K562 (cell line): ENCODE data around the gene FRMD4A. TPM values are rescaled to one million over a fixed set of nuclear protein-coding genes. Genes with fewer than 3 reads are reported as not detected.

Experiments used
- ATAC-seq: fragments of 200-7000 bp; cut with Tn5 transposase; 3 replicates; pipeline ENCODE4 v1.9.1; 2020; ENCODE audit warnings: moderate library complexity
- BruUV-seq: library from RNA; stranded (reverse); fragments of 400-500 nt; replicated peaks from 2 replicates; lab custom pipeline; 2021; lab: Mats Ljungman, UMichigan
- CTCF ChIA-PET: fragments of 300-600 bp; formaldehyde crosslinking; extraction: SDS; loops from one replicate; lab custom pipeline; 2021; ENCODE audit warnings: low intra/inter-chr PET ratio; lab: Yijun Ruan, JAX
- POLR2A ChIA-PET: fragments of 300-600, 350-650 bp; sonication (Branson Sonifier 250); formaldehyde crosslinking; extraction: SDS; loops from one replicate; lab custom pipeline; 2021; ENCODE audit warnings: antibody characterized with exemption, inconsistent platforms; lab: Yijun Ruan, JAX
- DNase-seq, 4 experiments: peaks; one replicate each; pipeline versions ENCODE4 v3.0.0 to v3.0.0-alpha.2; 2011 to 2018; ENCODE audit warnings: low spot score in 3 of 4, mixed read lengths in 3 of 4; ENCODE audit errors: extremely low read depth in 1 of 4
- FAIRE-seq: peaks from 2 replicates; lab custom pipeline; 2011; peaks lifted over from hg19 to GRCh38; lab: Jason Lieb, UNC
- H2AFZ ChIP-seq: 2 replicates; pipeline ENCODE4 v1.6.0; 2011; ENCODE audit warnings: low read depth, low read length, control low read depth, inconsistent platforms
- H3K27ac ChIP-seq: fragments of 200-600 bp; 3 replicates; pipeline ENCODE4 v1.8.0; 2011; ENCODE audit warnings: low read depth, mild to moderate bottlenecking, control low read depth, inconsistent platforms, low read length, moderate library complexity, mixed read lengths; ENCODE audit errors: extremely low read depth
- H3K27me3 ChIP-seq, 2 experiments: fragments of 300-600 bp in 1 of 2; 2 replicates in 1 of 2; 3 replicates in 1 of 2; pipeline versions ENCODE4 v1.6.0 to v1.8.0; 2011; ENCODE audit warnings: inconsistent platforms in 2 of 2, low read length in 2 of 2, mild to moderate bottlenecking in 1 of 2, mixed read lengths in 1 of 2, moderate library complexity in 1 of 2; ENCODE audit not compliant: control insufficient read depth in 2 of 2, insufficient read depth in 2 of 2
- H3K36me3 ChIP-seq: fragments of 300-600 bp; 3 replicates; pipeline ENCODE4 v1.8.0; 2011; ENCODE audit warnings: mild to moderate bottlenecking, low read length, inconsistent platforms; ENCODE audit not compliant: control insufficient read depth, insufficient read depth
- H3K4me1 ChIP-seq, 2 experiments: fragments of 200-600 bp in 1 of 2; replicated peaks in 1 of 2; 2 replicates in 1 of 2; 3 replicates in 1 of 2; pipeline versions ENCODE4 v1.5.1 to v1.8.0; 2011; ENCODE audit warnings: inconsistent platforms in 2 of 2, low read length in 2 of 2, mild to moderate bottlenecking in 1 of 2, mixed read lengths in 1 of 2, moderate library complexity in 1 of 2; ENCODE audit not compliant: control insufficient read depth in 2 of 2, insufficient read depth in 2 of 2
- H3K4me2 ChIP-seq: 2 replicates; pipeline ENCODE4 v1.6.1; 2011; ENCODE audit warnings: low read length, control low read depth, inconsistent platforms, mixed read lengths; ENCODE audit not compliant: insufficient read depth
- H3K4me3 ChIP-seq: fragments of 200-600 bp; sonication (generic), shearing (Covaris generic); 2 replicates; pipeline ENCODE4 v1.5.1; 2016; ENCODE audit warnings: control low read depth, inconsistent platforms
- H3K79me2 ChIP-seq: fragments of 200-600 bp; 3 replicates; pipeline ENCODE4 v1.8.0; 2011; ENCODE audit warnings: low read length, inconsistent platforms; ENCODE audit not compliant: control insufficient read depth, insufficient read depth
- H3K9ac ChIP-seq, 2 experiments: 2 replicates each; pipeline versions ENCODE4 v1.6.0 to v1.6.1; 2011; ENCODE audit warnings: low read depth in 2 of 2, low read length in 2 of 2, control low read depth in 1 of 2, inconsistent platforms in 1 of 2, mild to moderate bottlenecking in 1 of 2, mixed read lengths in 1 of 2; ENCODE audit not compliant: insufficient read depth in 1 of 2
- H3K9me1 ChIP-seq: one replicate; pipeline ENCODE4 v1.6.0; 2011; ENCODE audit warnings: inconsistent platforms, mild to moderate bottlenecking, low read length, moderate library complexity; ENCODE audit not compliant: control insufficient read depth, insufficient read depth
- H3K9me3 ChIP-seq: replicated peaks from 2 replicates; pipeline ENCODE4 v1.5.1; 2011; ENCODE audit warnings: low read depth, low read length, inconsistent platforms; ENCODE audit not compliant: control insufficient read depth, insufficient read depth
- H4K20me1 ChIP-seq: replicated peaks from 2 replicates; pipeline ENCODE4 v1.6.1; 2011; ENCODE audit warnings: low read length, inconsistent platforms, mixed read lengths; ENCODE audit not compliant: control insufficient read depth, insufficient read depth
- ARID4B ChIP-seq: sonication (generic); formaldehyde crosslinking; IDR thresholded peaks from 2 replicates; pipeline ENCODE4 v1.8.0; 2022; ENCODE audit warnings: mild to moderate bottlenecking, missing genetic modification reagents
- KLF13 ChIP-seq: fragments of 450-650 bp; IDR thresholded peaks from 2 replicates; pipeline ENCODE4 v1.6.1; 2016; ENCODE audit warnings: missing genetic modification characterization, low read depth, mild to moderate bottlenecking, missing compliant biosample characterization, moderate library complexity, borderline replicate concordance
- NFIC ChIP-seq: fragments of 450-650 bp; IDR thresholded peaks from 2 replicates; pipeline ENCODE4 v1.6.1; 2017; ENCODE audit warnings: mild to moderate bottlenecking, inconsistent platforms
- PATZ1 ChIP-seq: fragments of 250-450 bp; sonication (Bioruptor Pico); IDR thresholded peaks from 2 replicates; pipeline ENCODE4 v1.5.0; 2020; ENCODE audit warnings: mild to moderate bottlenecking, borderline replicate concordance
- POLR3A ChIP-seq: IDR thresholded peaks from 2 replicates; pipeline ENCODE4 v1.6.1; 2011; ENCODE audit warnings: borderline replicate concordance, mild to moderate bottlenecking, moderate library complexity; ENCODE audit not compliant: insufficient read length, insufficient read depth; ENCODE audit errors: extremely low read depth
- PYGO2 ChIP-seq: fragments of 450-650 bp; IDR thresholded peaks from 2 replicates; pipeline ENCODE4 v1.6.1; 2016; ENCODE audit warnings: mild to moderate bottlenecking, missing genetic modification characterization, moderate library complexity, missing compliant biosample characterization
- TEAD1 ChIP-seq, 2 experiments: fragments of 450-650 bp in 1 of 2; sonication (generic) in 1 of 2; formaldehyde crosslinking; IDR thresholded peaks; 2 replicates each; pipeline versions ENCODE4 v1.4.0 to v1.8.0; 2020 to 2022; ENCODE audit warnings: mild to moderate bottlenecking in 2 of 2, missing genetic modification reagents in 1 of 2
- ZNF23 ChIP-seq: fragments of 250-450 bp; sonication (Bioruptor Pico); IDR thresholded peaks from 2 replicates; pipeline ENCODE4 v1.4.0; 2020; ENCODE audit warnings: mild to moderate bottlenecking
- ZZZ3 ChIP-seq: fragments of 450-650 bp; IDR thresholded peaks from 2 replicates; pipeline ENCODE4 v1.6.1; 2016; ENCODE audit warnings: antibody characterized with exemption, mild to moderate bottlenecking, moderate library complexity
- WGBS: fragments of 100-300 bp; shearing (Covaris generic); methylation state at CpG from one replicate; pipeline ENCODE4 v1.1.6; 2016; ENCODE audit warnings: low coverage, mixed read lengths; ENCODE audit not compliant: insufficient coverage; ENCODE audit errors: missing lambda C conversion rate; 5-methylcytosine and 5-hydroxymethylcytosine counted together
- in situ Hi-C: fragments of 300-500 bp; cut with MboI; formaldehyde crosslinking; loops from 4 replicates; pipeline ENCODE4 v1.15.0; 2018; ENCODE audit warnings: inconsistent platforms, mixed read lengths
- intact Hi-C: fragments of 100-400 bp; cut with micrococcal nuclease; formaldehyde crosslinking; loops from 2 replicates; pipeline ENCODE4 v1.14.2; 2022
- polyA plus RNA-seq, 8 experiments: library from polyadenylated mRNA; depleted of rRNA in 4 of 8; stranded (reverse) in 5 of 8; unstranded in 3 of 8; fragments of >200 nt; fragmentation: Nextera tagmentation in 2 of 8; fragmentation: Illumina TruSeq in 1 of 8; extraction: Ambion mirVana in 2 of 8; extraction: Trizol in 1 of 8; gene quantifications; 2 replicates each; pipeline versions ENCODE4 v1.2.1 to v1.2.3, GENCODE V29; 2011 to 2014; ENCODE audit warnings: inconsistent platforms in 1 of 8, missing spikeins in 1 of 8
- total RNA-seq, 7 experiments: library from RNA; depleted of rRNA in 6 of 7; stranded (reverse); fragments of >200 nt in 6 of 7; fragmentation: Illumina TruSeq in 2 of 7; extraction: Trizol in 2 of 7; gene quantifications; 2 replicates each; pipeline versions ENCODE4 v1.2.1 to v1.2.3, GENCODE V29; 2011 to 2021; ENCODE audit warnings: low replicate concordance in 1 of 7

FRMD4A gene
- total and polyA plus RNA-seq, 9 of the 15 experiments (the other 6 are each of a cell fraction or from before 2014, with no cell fraction given) = 0.80 to 5.2 (median 3.0) TPM

GRCh38 chr10:13700473-13701144, 630.1 kb downstream of the FRMD4A start (continued):
- TF ChIP-seq TEAD1 (CRISPR knock-in tag; IDR thresholded peaks at IDR 0.05) = no peak
- TF ChIP-seq ZNF23 (CRISPR knock-in tag) = no peak
- TF ChIP-seq ARID4B = no peak
- TF ChIP-seq PYGO2 = no peak

- ChIA-PET POLR2A (no interaction called here), CTCF (no interaction called here)
- no peak overlapping the region for H3K4me3 ChIP-seq
- H4K20me1 ChIP-seq = no peaks in the 10 kb centered on the region; the same call in none of the 2 replicates
- in situ Hi-C loops (no loop called here), intact Hi-C loops (no loop called here)
- H2AFZ ChIP-seq = no peak overlapping the region
- no peak overlapping the region for H3K4me2 ChIP-seq
- 52% methylated on average over 10 of the region's 10 CpGs for WGBS
- H3K36me3 ChIP-seq = peaks cover 7% of the 10 kb centered on the region; the same call in 1 of the 3 replicates
- peaks cover under 1% of the 10 kb centered on the region; the same call in 1 of the 3 replicates for H3K79me2 ChIP-seq
- TF ChIP-seq NFIC (0 out of 2 replicates have a peak, but pooled peaks have one; percentile 36), ZZZ3 (no peak), KLF13 (no peak), POLR3A (no peak), PATZ1 (no peak)
- DNase-seq = no peak
- no peak overlapping the region for H3K27ac ChIP-seq
- BruUV-seq = no TSS peak
- no peaks in the 10 kb centered on the region for H3K9me1 ChIP-seq
- ATAC-seq = no peak
- no peak for FAIRE-seq
- no peaks in the 10 kb centered on the region for H3K27me3 ChIP-seq
- H3K9me3 ChIP-seq = no peaks in the 10 kb centered on the region
- H3K4me1 ChIP-seq = peaks cover 2 to 4% of the 10 kb centered on the region in 2 experiments; a peak in 3 of 5 replicates
- no peak overlapping the region for H3K9ac ChIP-seq
These were observed 631.5 kb downstream of the FRMD4A start for GRCh38 chr10:13699216-13699615.
